GM10266 (cell line): ENCODE measurements around the gene TARS3.

Experiments
- DNase-seq: peaks from one replicate; pipeline ENCODE4 v3.0.0; 2012; ENCODE audit errors: extremely low spot score
- CTCF ChIP-seq: IDR thresholded peaks from 2 replicates; pipeline ENCODE4 v1.5.1; 2012; ENCODE audit warnings: mild to moderate bottlenecking, low read depth; ENCODE audit not compliant: control insufficient read depth, insufficient read depth; ENCODE audit errors: missing control alignments

TARS3 gene

GRCh38 chr15:101732772-101733171 is 8.5 kb upstream of the TARS3 start:
- TF ChIP-seq CTCF = no peak
- no peak for DNase-seq

- DNase-seq = no peak
- no peak for TF ChIP-seq CTCF
Measured at GRCh38 chr15:101731746-101732145, 7.5 kb upstream of the TARS3 start.

- no peak for TF ChIP-seq CTCF
- DNase-seq = no peak
Measured at GRCh38 chr15:101727186-101727585, 2.9 kb upstream of the TARS3 start.

GRCh38 chr15:101725073-101725472 is 800 bp upstream of the TARS3 start:
- no peak for DNase-seq
- no peak for TF ChIP-seq CTCF

- no peak for DNase-seq
- TF ChIP-seq CTCF = no peak
Measured at GRCh38 chr15:101724675-101725005, 367 bp upstream of the TARS3 start.

- DNase-seq = peak; percentile 66
- TF ChIP-seq CTCF = peak; percentile 4
Measured at GRCh38 chr15:101723171-101723873, 951 bp downstream of the TARS3 start.

GRCh38 chr15:101718896-101719295 is 5.4 kb downstream of the TARS3 start:
- no peak for DNase-seq
- TF ChIP-seq CTCF = no peak
